ENCODE data around the gene LFNG.
A peak's percentile ranks its signal among the peaks of the same experiment; 100 is the strongest.

DNA sequence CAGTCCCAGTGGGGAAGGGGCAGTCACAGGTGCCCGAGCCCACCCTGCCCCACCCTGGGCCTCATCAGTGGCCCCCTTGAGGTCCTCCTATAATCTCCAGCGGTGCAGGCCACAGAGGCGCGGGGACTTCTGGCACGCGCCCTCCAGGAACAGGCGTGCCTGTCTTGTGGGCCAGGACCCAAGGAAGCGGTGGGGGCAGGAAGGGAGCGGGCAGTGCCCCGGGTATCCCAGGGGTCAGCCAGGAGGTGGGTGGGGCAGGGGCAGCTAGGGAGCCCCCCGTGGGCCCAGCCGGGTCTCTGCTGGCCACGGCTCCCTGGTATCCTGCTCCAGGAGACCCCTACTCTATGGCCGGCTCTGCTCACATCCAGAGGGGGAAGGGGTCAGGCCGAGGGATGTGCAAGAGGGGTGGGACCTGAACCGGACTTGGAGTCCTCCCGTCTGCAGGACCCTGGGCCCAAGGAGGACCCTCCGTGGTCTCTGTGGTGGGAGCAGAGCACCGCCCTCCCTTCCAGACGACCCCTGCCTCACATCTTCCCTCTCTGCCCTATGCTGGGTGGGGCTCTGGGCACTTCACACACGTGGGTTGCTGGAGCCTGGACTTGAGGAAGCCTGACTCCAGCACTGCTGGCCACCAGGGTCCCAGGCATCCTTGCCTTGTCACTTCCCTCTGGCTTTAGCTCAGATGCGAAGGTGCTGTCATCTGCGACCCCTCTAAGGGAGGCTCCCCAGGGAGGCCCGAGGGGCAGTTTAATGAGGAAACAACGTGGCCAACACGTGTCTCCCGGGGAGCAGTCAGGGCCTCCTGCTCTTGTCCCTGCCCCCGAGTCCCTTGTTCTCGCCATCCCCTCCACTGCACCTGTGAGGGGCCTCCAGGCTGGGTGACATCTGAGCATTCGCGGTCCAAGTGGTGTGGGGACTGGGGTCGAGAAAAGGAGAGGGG, 25.1 kb upstream of the LFNG start:
- TF ChIP-seq, protein P1, sequence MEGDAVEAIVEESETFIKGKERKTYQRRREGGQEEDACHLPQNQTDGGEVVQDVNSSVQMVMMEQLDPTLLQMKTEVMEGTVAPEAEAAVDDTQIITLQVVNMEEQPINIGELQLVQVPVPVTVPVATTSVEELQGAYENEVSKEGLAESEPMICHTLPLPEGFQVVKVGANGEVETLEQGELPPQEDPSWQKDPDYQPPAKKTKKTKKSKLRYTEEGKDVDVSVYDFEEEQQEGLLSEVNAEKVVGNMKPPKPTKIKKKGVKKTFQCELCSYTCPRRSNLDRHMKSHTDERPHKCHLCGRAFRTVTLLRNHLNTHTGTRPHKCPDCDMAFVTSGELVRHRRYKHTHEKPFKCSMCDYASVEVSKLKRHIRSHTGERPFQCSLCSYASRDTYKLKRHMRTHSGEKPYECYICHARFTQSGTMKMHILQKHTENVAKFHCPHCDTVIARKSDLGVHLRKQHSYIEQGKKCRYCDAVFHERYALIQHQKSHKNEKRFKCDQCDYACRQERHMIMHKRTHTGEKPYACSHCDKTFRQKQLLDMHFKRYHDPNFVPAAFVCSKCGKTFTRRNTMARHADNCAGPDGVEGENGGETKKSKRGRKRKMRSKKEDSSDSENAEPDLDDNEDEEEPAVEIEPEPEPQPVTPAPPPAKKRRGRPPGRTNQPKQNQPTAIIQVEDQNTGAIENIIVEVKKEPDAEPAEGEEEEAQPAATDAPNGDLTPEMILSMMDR (IDR thresholded peaks at IDR 0.05 in 8 of 11, conservative IDR thresholded peaks at IDR 0.05 in 3 of 11), result no peak
- no peak for TF ChIP-seq POLR2A (IDR thresholded peaks at IDR 0.05)
- peak in 1 of 3 donors; percentile 25 for TF ChIP-seq POLR2AphosphoS5 (IDR thresholded peaks at IDR 0.05)

Measured in spleen (tissue), 7 donors.